ELR (cell line): ENCODE data around the gene DENND4C.
"Not testable (repeated sequence)": the region's sequence is repeated elsewhere in the genome, so short reads cannot be mapped to it uniquely, and the experiment has no call there.

Experiments used
- DNase-seq: peaks from one replicate; pipeline ENCODE4 v3.0.0-alpha.2; 2015; ENCODE audit warnings: low read depth

The DENND4C gene

GRCh38 chr9:19411316-19411715, 180.8 kb downstream of the DENND4C start:
- peak; percentile 74 for DNase-seq

DNA sequence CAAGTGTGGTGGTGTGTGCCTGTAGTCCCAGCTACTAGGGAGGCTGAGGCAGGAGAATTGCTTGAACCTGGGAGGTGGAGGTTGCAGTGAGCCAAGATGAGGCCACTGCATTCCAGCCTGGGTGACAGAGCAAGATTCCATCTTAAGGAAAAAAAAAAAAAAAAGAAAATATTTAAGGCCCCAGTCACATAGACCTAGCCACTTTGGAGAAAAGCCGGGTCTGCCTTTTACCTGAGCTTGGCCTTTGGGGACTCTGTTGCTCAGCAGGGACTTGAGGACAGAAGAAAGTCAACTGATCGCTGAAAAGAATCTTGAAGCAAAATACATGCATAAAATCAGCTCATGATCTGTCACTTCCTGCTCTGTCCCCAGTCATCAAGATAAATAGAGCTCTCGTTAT, 183.0 kb downstream of the DENND4C start:
- not testable (repeated sequence) for DNase-seq

- DNase-seq, result peak; percentile 32
Measured at GRCh38 chr9:19416143-19416542, 185.7 kb downstream of the DENND4C start.

- no peak for DNase-seq
Measured at GRCh38 chr9:19420877-19421276, 190.4 kb downstream of the DENND4C start.
